HEK293 (cell line): ENCODE data around the gene KIAA0825.

Source experiments
- BCL11A ChIP-seq: fragments of 450-650 bp; formaldehyde crosslinking; IDR thresholded peaks from 2 replicates; pipeline ENCODE4 v1.5.1; 2016; ENCODE audit warnings: low read depth, missing biosample characterization, missing genetic modification characterization
- KLF10 ChIP-seq: fragments of 450-650 bp; IDR thresholded peaks from 2 replicates; pipeline ENCODE4 v1.5.1; 2018; ENCODE audit warnings: missing biosample characterization, mild to moderate bottlenecking, missing genetic modification characterization
- SP2 ChIP-seq: fragments of 450-650 bp; formaldehyde crosslinking; IDR thresholded peaks from 2 replicates; pipeline ENCODE4 v1.5.1; 2016; ENCODE audit warnings: missing biosample characterization, missing genetic modification characterization
- ZBTB1 ChIP-seq: fragments of 450-650 bp; formaldehyde crosslinking; IDR thresholded peaks from 2 replicates; pipeline ENCODE4 v1.5.1; 2016; ENCODE audit warnings: missing biosample characterization, missing genetic modification characterization
- ZNF175 ChIP-seq: fragments of 450-650 bp; formaldehyde crosslinking; IDR thresholded peaks from 2 replicates; pipeline ENCODE4 v1.5.1; 2016; ENCODE audit warnings: missing biosample characterization, missing genetic modification characterization
- ZNF423 ChIP-seq: fragments of 450-650 bp; formaldehyde crosslinking; IDR thresholded peaks from 2 replicates; pipeline ENCODE4 v1.5.1; 2016; ENCODE audit warnings: missing biosample characterization, missing genetic modification characterization
- ZNF747 ChIP-seq: fragments of 450-650 bp; formaldehyde crosslinking; IDR thresholded peaks from 2 replicates; pipeline ENCODE4 v1.5.1; 2016; ENCODE audit warnings: missing biosample characterization, missing genetic modification characterization
- ZNF776 ChIP-seq: fragments of 450-650 bp; formaldehyde crosslinking; IDR thresholded peaks from 2 replicates; pipeline ENCODE4 v1.5.0; 2017; ENCODE audit warnings: missing biosample characterization, missing genetic modification characterization, borderline replicate concordance
- TF ChIP-seq, protein P1 (sequence below): fragments of 450-650 bp; formaldehyde crosslinking; IDR thresholded peaks from 2 replicates; pipeline ENCODE4 v1.5.1; 2016; ENCODE audit warnings: missing biosample characterization, missing genetic modification characterization
- TF ChIP-seq, protein P2 (sequence below): fragments of 450-650 bp; formaldehyde crosslinking; IDR thresholded peaks from 2 replicates; pipeline ENCODE4 v1.5.1; 2016; ENCODE audit warnings: missing biosample characterization, missing genetic modification characterization, borderline replicate concordance

DNA sequence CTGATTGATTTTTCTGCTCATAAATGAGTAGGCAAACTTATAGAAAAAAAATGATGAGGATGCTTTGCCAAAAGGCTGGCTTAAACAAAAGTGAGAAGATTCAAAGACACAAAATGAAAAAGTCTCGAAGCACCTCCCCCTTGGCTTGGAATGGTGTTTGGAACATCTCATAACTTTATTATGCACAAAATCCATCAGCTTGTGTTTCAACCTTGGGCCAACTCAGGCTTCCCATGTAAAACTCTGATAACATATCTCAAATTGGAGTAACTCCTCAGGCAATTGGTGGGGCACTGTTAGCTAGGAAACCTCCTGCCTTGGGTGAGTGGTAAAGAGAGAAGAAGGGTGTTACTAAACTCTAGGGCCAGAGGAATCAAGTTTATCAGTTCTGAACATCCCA is 176.3 kb downstream of the KIAA0825 start:
- TF ChIP-seq KLF10, result no peak
- no peak for TF ChIP-seq BCL11A
- TF ChIP-seq ZBTB1, result no peak
- TF ChIP-seq, protein P1, sequence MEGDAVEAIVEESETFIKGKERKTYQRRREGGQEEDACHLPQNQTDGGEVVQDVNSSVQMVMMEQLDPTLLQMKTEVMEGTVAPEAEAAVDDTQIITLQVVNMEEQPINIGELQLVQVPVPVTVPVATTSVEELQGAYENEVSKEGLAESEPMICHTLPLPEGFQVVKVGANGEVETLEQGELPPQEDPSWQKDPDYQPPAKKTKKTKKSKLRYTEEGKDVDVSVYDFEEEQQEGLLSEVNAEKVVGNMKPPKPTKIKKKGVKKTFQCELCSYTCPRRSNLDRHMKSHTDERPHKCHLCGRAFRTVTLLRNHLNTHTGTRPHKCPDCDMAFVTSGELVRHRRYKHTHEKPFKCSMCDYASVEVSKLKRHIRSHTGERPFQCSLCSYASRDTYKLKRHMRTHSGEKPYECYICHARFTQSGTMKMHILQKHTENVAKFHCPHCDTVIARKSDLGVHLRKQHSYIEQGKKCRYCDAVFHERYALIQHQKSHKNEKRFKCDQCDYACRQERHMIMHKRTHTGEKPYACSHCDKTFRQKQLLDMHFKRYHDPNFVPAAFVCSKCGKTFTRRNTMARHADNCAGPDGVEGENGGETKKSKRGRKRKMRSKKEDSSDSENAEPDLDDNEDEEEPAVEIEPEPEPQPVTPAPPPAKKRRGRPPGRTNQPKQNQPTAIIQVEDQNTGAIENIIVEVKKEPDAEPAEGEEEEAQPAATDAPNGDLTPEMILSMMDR (tag by site-specific recombination), result no peak
- no peak for TF ChIP-seq ZNF747 (tag by site-specific recombination)
- TF ChIP-seq, protein P2, sequence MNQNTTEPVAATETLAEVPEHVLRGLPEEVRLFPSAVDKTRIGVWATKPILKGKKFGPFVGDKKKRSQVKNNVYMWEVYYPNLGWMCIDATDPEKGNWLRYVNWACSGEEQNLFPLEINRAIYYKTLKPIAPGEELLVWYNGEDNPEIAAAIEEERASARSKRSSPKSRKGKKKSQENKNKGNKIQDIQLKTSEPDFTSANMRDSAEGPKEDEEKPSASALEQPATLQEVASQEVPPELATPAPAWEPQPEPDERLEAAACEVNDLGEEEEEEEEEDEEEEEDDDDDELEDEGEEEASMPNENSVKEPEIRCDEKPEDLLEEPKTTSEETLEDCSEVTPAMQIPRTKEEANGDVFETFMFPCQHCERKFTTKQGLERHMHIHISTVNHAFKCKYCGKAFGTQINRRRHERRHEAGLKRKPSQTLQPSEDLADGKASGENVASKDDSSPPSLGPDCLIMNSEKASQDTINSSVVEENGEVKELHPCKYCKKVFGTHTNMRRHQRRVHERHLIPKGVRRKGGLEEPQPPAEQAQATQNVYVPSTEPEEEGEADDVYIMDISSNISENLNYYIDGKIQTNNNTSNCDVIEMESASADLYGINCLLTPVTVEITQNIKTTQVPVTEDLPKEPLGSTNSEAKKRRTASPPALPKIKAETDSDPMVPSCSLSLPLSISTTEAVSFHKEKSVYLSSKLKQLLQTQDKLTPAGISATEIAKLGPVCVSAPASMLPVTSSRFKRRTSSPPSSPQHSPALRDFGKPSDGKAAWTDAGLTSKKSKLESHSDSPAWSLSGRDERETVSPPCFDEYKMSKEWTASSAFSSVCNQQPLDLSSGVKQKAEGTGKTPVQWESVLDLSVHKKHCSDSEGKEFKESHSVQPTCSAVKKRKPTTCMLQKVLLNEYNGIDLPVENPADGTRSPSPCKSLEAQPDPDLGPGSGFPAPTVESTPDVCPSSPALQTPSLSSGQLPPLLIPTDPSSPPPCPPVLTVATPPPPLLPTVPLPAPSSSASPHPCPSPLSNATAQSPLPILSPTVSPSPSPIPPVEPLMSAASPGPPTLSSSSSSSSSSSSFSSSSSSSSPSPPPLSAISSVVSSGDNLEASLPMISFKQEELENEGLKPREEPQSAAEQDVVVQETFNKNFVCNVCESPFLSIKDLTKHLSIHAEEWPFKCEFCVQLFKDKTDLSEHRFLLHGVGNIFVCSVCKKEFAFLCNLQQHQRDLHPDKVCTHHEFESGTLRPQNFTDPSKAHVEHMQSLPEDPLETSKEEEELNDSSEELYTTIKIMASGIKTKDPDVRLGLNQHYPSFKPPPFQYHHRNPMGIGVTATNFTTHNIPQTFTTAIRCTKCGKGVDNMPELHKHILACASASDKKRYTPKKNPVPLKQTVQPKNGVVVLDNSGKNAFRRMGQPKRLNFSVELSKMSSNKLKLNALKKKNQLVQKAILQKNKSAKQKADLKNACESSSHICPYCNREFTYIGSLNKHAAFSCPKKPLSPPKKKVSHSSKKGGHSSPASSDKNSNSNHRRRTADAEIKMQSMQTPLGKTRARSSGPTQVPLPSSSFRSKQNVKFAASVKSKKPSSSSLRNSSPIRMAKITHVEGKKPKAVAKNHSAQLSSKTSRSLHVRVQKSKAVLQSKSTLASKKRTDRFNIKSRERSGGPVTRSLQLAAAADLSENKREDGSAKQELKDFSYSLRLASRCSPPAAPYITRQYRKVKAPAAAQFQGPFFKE (tag by site-specific recombination), result no peak
- no peak for TF ChIP-seq SP2 (tag by site-specific recombination)
- no peak for TF ChIP-seq ZNF175 (tag by site-specific recombination)
- TF ChIP-seq ZNF776 (tag by site-specific recombination), result no peak
- TF ChIP-seq ZNF423, result no peak
